CD4-positive, alpha-beta memory T cell (primary cell): ENCODE measurements around the gene METTL23. TPM values are rescaled to one million over a fixed set of nuclear protein-coding genes. Genes with fewer than 3 reads are reported as not detected.

ENCODE experiments used
- CTCF ChIA-PET: fragments of 350-600 bp; sonication (Branson Sonifier 250); formaldehyde crosslinking; loops from one replicate; lab custom pipeline; 2021; ENCODE audit warnings: inconsistent platforms; ENCODE audit not compliant: partially characterized antibody; lab: Charles Lee
- POLR2A ChIA-PET: fragments of 350-600 bp; sonication (Branson Sonifier 250); formaldehyde crosslinking; loops from one replicate; lab custom pipeline; 2021; ENCODE audit not compliant: partially characterized antibody; lab: Charles Lee
- DNase-seq, 5 donors: peaks; one replicate each; pipeline versions ENCODE4 v3.0.0 to v3.0.0-alpha.2; 2020 to 2022; ENCODE audit warnings: mixed read lengths in 1 of 5
- H3K27ac ChIP-seq: one replicate; pipeline ENCODE4 v1.7.0; 2013; ENCODE audit warnings: low read depth, low read length
- H3K27me3 ChIP-seq: 2 replicates; pipeline ENCODE4 v1.7.0; 2013; ENCODE audit warnings: mild to moderate bottlenecking, low read length, moderate library complexity; ENCODE audit not compliant: insufficient read depth
- H3K36me3 ChIP-seq: 2 replicates; pipeline ENCODE4 v1.7.0; 2013; ENCODE audit warnings: mild to moderate bottlenecking, low read length, moderate library complexity; ENCODE audit not compliant: insufficient read depth
- H3K4me1 ChIP-seq: 2 replicates; pipeline ENCODE4 v1.7.0; 2013; ENCODE audit warnings: mild to moderate bottlenecking, low read length, moderate library complexity; ENCODE audit not compliant: insufficient read depth
- H3K4me3 ChIP-seq, 2 donors: one replicate each; pipeline ENCODE4 v1.7.0; 2013; ENCODE audit warnings: low read length in 2 of 2, mild to moderate bottlenecking in 1 of 2
- H3K9me3 ChIP-seq, 2 donors: one replicate each; pipeline ENCODE4 v1.7.0; 2013; ENCODE audit warnings: low read length in 2 of 2, control low read depth in 1 of 2; ENCODE audit not compliant: control insufficient read depth in 1 of 2
- H3K27ac Mint-ChIP-seq, 7 donors: one replicate each; pipeline ENCODE4 v1.8.0; 2020 to 2021; ENCODE audit warnings: mixed read lengths in 7 of 7, mild to moderate bottlenecking in 6 of 7, inconsistent platforms in 3 of 7, moderate library complexity in 3 of 7
- H3K27me3 Mint-ChIP-seq, 2 donors: one replicate each; pipeline ENCODE4 v1.8.0; 2020 to 2021; ENCODE audit warnings: mixed read lengths in 2 of 2
- H3K36me3 Mint-ChIP-seq, 2 donors: one replicate each; pipeline ENCODE4 v1.8.0; 2020 to 2021; ENCODE audit warnings: mixed read lengths in 2 of 2, inconsistent platforms in 1 of 2, mild to moderate bottlenecking in 1 of 2
- H3K4me1 Mint-ChIP-seq, 4 donors: one replicate each; pipeline ENCODE4 v1.8.0; 2020 to 2021; ENCODE audit warnings: mixed read lengths in 4 of 4, mild to moderate bottlenecking in 1 of 4
- H3K4me3 Mint-ChIP-seq, 8 donors: one replicate each; pipeline ENCODE4 v1.8.0; 2020 to 2021; ENCODE audit warnings: mixed read lengths in 8 of 8, mild to moderate bottlenecking in 7 of 8, moderate library complexity in 6 of 8, inconsistent platforms in 3 of 8
- H3K9me3 Mint-ChIP-seq, 8 donors: one replicate each; pipeline ENCODE4 v1.8.0; 2020 to 2021; ENCODE audit warnings: mixed read lengths in 8 of 8, mild to moderate bottlenecking in 5 of 8, inconsistent platforms in 3 of 8, moderate library complexity in 1 of 8
- intact Hi-C: fragments of 100-400 bp; cut with micrococcal nuclease; formaldehyde crosslinking; loops from one replicate; pipeline ENCODE4 v1.15.1; 2023
- polyA plus RNA-seq, 2 donors: library from polyadenylated mRNA; unstranded; fragments of 300-500 nt; fragmentation: Illumina TruSeq; gene quantifications; one replicate each; pipeline ENCODE4 v1.2.3, GENCODE V29; 2021
- total RNA-seq, 2 experiments: library from RNA; stranded (reverse); gene quantifications; one replicate each; pipeline ENCODE4 v1.2.3, GENCODE V29; 2021

The METTL23 gene
- total and polyA plus RNA-seq, 4 experiments from 2014 or later, result 75.5 to 156 (median 108) TPM

DNA sequence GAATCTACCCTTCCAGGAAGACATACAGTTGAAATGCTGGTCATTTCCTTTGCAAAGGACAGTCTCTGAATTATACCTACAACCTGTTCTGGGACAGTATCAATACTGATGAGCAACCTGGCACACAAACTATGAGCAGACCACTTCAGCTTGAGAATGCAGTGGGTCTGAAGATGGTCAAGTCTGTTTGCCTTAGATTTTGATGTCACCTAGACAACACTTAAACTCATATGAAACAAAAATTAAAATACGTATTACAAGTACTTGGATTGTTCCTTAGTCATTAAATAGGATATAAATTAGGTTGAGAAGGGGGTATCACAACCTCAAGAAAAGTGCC lies 6.9 kb downstream of the METTL23 start:
- intact Hi-C loops, result no loop called here
- H3K4me1 ChIP-seq, result peaks cover 74% of the 10 kb centered on the region
- H3K9me3 Mint-ChIP-seq, result peaks cover 0 to 8% (median 0%) of the 10 kb centered on the region in 8 donors
- no peak overlapping the region for H3K4me3 ChIP-seq
- peak overlapping the region; percentile 95 for H3K27ac ChIP-seq
- H3K9me3 ChIP-seq, result no peaks in the 10 kb centered on the region
- H3K27me3 ChIP-seq, result no peaks in the 10 kb centered on the region
- peaks cover 56% of the 10 kb centered on the region for H3K36me3 ChIP-seq
- ChIA-PET CTCF (interaction anchor here (1.3 to 1.4 kb wide), 2 partner anchors 17 to 107 kb away, joined by 3 read pairs; no protein-coding TSS in a partner anchor), POLR2A (interaction anchor here (0.6 to 7.4 kb wide), 5 partner anchors 19 to 218 kb away, joined by 4 to 93 read pairs (median 5); no protein-coding TSS in a partner anchor)
- peak overlapping the region; percentile 92 to 98 (median 96) for H3K4me3 Mint-ChIP-seq
- no peak for DNase-seq
- H3K27ac Mint-ChIP-seq, result peak overlapping the region; percentile 60 to 99 (median 97)
- H3K27me3 Mint-ChIP-seq, result no peaks in the 10 kb centered on the region
- peaks cover 37 to 77% of the 10 kb centered on the region in 2 donors for H3K36me3 Mint-ChIP-seq
- peaks cover 38 to 74% (median 55%) of the 10 kb centered on the region in 4 donors for H3K4me1 Mint-ChIP-seq

DNA sequence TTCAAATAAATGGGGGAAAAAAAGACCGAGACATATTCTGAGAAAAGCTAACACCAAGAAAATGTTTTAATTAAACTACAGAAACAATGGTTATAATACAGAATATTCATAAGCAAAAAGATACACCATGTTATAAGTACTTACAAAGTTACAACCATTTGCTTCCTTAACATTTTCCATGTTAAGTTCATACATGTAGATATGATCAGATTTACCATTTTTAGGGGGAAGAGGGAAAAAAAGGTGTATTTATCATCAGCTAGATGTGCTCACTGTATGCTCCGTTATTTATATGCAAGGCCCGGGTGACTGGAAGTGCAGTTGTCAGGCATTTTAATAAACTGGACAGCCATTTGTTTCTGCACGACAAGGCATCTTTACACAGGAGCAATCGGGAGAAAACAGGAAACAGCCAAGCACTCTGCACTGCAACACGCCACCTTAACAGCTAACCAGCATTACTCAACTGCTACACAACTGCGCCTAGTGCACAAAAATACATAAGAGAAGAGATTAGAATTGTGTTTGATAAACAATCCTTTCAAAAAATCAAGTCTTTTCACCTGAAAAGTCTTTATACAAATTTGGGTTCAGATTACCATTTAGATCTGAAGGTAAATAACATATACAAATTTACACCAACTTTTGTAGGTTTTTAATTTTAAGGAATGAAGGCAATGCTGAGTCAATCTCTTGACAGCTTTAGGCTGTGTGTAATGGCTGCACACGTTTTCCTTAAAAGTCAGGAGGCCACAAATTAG lies 7.6 kb downstream of the METTL23 start:
- Mint-ChIP-seq H3K36me3 (peaks cover 37 to 77% of the 10 kb centered on the region in 2 donors), H3K4me1 (peaks cover 44 to 74% (median 59%) of the 10 kb centered on the region in 4 donors)

DNA sequence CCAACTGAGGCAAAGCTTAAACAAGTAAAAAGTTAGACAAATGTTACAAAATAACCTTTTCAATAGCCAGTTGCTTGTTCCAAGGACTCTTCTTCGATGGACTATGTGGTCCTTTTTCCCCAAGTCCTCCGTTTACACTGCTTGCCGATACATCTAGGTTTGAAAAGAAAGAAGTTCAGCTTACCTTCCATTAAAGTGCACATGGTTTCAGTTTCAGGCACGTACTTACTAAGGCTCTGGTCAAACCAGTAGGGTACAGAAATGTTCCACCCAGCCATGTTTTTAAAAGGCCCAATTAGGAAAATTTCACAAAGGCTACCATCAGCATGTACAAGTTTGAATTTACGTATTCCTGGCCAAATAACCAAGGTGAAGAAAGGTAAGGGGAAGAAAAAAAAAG lies 8.4 kb downstream of the METTL23 start:
- H3K4me1 ChIP-seq, result peaks cover 70% of the 10 kb centered on the region
- Mint-ChIP-seq H3K9me3 (peaks cover 0 to 8% (median 0%) of the 10 kb centered on the region in 8 donors), H3K36me3 (peaks cover 37 to 72% of the 10 kb centered on the region in 2 donors), H3K4me1 (peaks cover 42 to 69% (median 55%) of the 10 kb centered on the region in 4 donors), H3K4me3 (peak overlapping the region; percentile 92 to 98 (median 96)), H3K27me3 (no peaks in the 10 kb centered on the region), H3K27ac (peak overlapping the region; percentile 87 to 99 (median 97))
- peak overlapping the region; percentile 95 for H3K27ac ChIP-seq
- peaks cover 50% of the 10 kb centered on the region for H3K36me3 ChIP-seq
- H3K9me3 ChIP-seq, result no peaks in the 10 kb centered on the region
- ChIA-PET CTCF (interaction anchor here (0.6 to 1.4 kb wide), 3 partner anchors 9 to 105 kb away, joined by 3 read pairs; partner anchors contain the start of genes JMJD6 and METTL23), POLR2A (interaction anchor here (0.6 to 8.0 kb wide), 15 partner anchors 10 to 1395 kb away, joined by 3 to 283 read pairs (median 5); partner anchors contain the start of genes JMJD6, METTL23, SEC14L1 and UBE2O)
- H3K4me3 ChIP-seq, result peak overlapping the region; percentile 74 to 93
- no peaks in the 10 kb centered on the region for H3K27me3 ChIP-seq
- intact Hi-C loops, result loop anchor here (5.0 kb wide), 2 partner anchors 407 to 1222 kb away; partner anchors contain the start of genes SEC14L1 and TNRC6C
- peak in 1 of 5 donors; percentile 29 for DNase-seq

More for the DNA sequence above, 7.6 kb downstream of the METTL23 start:
- H3K27ac Mint-ChIP-seq, result peak overlapping the region; percentile 87 to 99 (median 97)
- H3K4me3 Mint-ChIP-seq, result peak overlapping the region; percentile 92 to 98 (median 96)
- intact Hi-C loops, result no loop called here
- ChIA-PET CTCF (interaction anchor here (1.2 to 1.4 kb wide), 3 partner anchors 8 to 106 kb away, joined by 3 read pairs; partner anchors contain the start of genes JMJD6 and METTL23), POLR2A (interaction anchor here (0.6 to 8.0 kb wide), 10 partner anchors 9 to 406 kb away, joined by 3 to 283 read pairs (median 7); partner anchors contain the start of genes JMJD6, METTL23 and SEC14L1)
- Histone ChIP-seq H3K9me3 (no peaks in the 10 kb centered on the region), H3K27ac (peak overlapping the region; percentile 95), H3K4me3 (peak overlapping the region; percentile 74 to 93), H3K36me3 (peaks cover 55% of the 10 kb centered on the region), H3K4me1 (peaks cover 74% of the 10 kb centered on the region), H3K27me3 (no peaks in the 10 kb centered on the region)
- no peak for DNase-seq
- H3K9me3 Mint-ChIP-seq, result peaks cover 0 to 8% (median 0%) of the 10 kb centered on the region in 8 donors
- H3K27me3 Mint-ChIP-seq, result no peaks in the 10 kb centered on the region

DNA sequence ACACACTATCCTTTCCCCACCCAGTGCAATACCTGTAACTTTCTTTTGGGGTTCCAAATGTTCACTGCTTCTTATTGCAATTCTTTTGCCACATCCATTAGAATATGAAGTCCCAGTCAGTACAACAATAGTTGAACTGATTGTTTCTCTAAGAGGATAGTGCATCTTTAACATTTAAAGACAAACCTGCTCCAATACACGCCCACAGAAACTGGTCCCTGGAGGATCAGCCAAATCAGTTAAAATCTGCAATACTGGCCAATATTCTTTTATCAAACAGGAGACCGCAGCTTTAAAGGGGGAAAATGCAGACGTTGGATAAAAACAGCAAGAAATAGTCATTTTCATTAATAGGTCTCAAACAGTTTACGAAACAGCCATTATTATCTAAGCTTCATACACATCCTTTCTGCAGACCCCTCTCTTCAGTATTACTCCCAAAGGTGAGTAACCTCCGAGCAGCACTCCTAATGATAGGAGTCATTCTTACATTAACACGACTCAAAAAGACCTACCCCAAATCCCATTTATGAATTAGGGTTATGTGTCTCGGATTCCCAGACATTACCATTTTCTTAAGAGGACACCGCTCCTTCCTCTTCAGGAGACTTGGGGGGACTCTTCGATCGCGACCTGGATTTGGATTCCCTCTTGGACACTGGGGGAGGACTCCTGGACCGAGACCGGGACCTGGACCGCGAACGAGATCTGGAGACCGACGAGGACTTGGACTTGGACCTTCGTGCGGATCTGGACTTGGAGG lies 9.1 kb downstream of the METTL23 start:
- peaks cover 0 to 8% (median 0%) of the 10 kb centered on the region in 8 donors for H3K9me3 Mint-ChIP-seq
- intact Hi-C loops, result loop anchor here (5.0 kb wide), 2 partner anchors 407 to 1222 kb away; partner anchors contain the start of genes SEC14L1 and TNRC6C
- Histone ChIP-seq H3K27ac (peak overlapping the region; percentile 95), H3K27me3 (no peaks in the 10 kb centered on the region), H3K36me3 (peaks cover 50% of the 10 kb centered on the region), H3K4me1 (peaks cover 70% of the 10 kb centered on the region), H3K9me3 (no peaks in the 10 kb centered on the region), H3K4me3 (peak overlapping the region; percentile 74 to 93)
- DNase-seq, result no peak
- peak overlapping the region; percentile 92 to 98 (median 96) for H3K4me3 Mint-ChIP-seq
- no peaks in the 10 kb centered on the region for H3K27me3 Mint-ChIP-seq
- H3K36me3 Mint-ChIP-seq, result peaks cover 38 to 67% of the 10 kb centered on the region in 2 donors
- peaks cover 42 to 75% (median 55%) of the 10 kb centered on the region in 4 donors for H3K4me1 Mint-ChIP-seq
- CTCF ChIA-PET, result interaction anchor here (0.6 to 1.2 kb wide), 2 partner anchors 9 to 75 kb away, joined by 3 read pairs; partner anchors contain the start of genes JMJD6 and METTL23
- POLR2A ChIA-PET, result interaction anchor here (0.6 to 8.0 kb wide), 23 partner anchors 10 to 1394 kb away, joined by 3 to 283 read pairs (median 6); partner anchors contain the start of genes JMJD6, METTL23, MXRA7 and SEC14L1
- peak overlapping the region; percentile 87 to 99 (median 97) for H3K27ac Mint-ChIP-seq

DNA sequence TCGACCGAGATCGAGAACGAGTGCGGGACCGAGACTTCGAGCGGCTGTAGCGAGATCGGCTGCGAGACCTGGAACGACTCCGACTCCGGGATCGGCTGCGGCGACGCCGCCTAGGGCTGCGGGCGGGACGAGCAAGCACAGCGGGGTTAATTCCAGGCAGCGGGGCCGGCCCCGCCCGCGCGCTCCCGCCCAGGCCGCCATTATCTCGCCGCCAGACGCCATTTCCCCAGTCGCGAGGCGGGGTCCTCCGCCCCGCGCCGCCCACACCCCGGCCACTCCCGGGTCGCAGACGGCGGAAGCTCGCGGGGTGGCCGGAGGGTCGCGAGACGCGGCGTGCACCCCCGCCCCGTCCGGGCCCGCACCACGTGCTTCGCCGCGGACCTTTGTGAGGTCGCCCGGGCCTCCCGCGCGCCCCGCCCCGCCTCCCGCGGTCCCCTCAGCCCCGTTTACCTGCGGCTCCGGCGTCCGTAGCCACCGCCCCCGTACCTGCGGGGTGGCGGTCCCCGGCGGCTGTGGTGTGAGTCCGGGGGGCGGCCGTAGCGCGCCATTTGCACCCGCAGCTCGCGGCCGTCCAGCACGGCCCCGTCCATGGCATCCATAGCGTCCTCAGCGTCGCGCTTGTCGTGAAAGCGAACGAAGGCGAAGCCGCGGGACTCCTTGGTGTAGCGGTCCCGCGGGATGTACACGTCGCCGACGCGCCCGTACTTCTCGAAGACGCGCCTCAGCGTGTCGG lies 9.9 kb downstream of the METTL23 start:
- ChIA-PET POLR2A (interaction anchor here (0.6 to 8.0 kb wide), 26 partner anchors 11 to 1394 kb away, joined by 3 to 283 read pairs (median 4); partner anchors contain the start of genes JMJD6, METTL23, MXRA7 and SEC14L1), CTCF (interaction anchor here (1.1 to 1.2 kb wide), 2 partner anchors 8 to 9 kb away, joined by 3 to 9 read pairs; partner anchors contain the start of genes JMJD6 and METTL23)
- H3K9me3 ChIP-seq, result no peaks in the 10 kb centered on the region
- Mint-ChIP-seq H3K9me3 (peaks cover 0 to 8% (median 0%) of the 10 kb centered on the region in 8 donors), H3K4me3 (peak overlapping the region; percentile 92 to 98 (median 96)), H3K27me3 (no peaks in the 10 kb centered on the region), H3K36me3 (peaks cover 42 to 63% of the 10 kb centered on the region in 2 donors), H3K4me1 (peaks cover 42 to 71% (median 53%) of the 10 kb centered on the region in 4 donors), H3K27ac (peak overlapping the region; percentile 98 to 100 (median 99))
- peaks cover 44% of the 10 kb centered on the region for H3K36me3 ChIP-seq
- intact Hi-C loops, result loop anchor here (1.0 to 5.0 kb wide), 5 partner anchors 10 to 1221 kb away; partner anchors contain the start of genes JMJD6, METTL23, SEC14L1 and TNRC6C
- no peaks in the 10 kb centered on the region for H3K27me3 ChIP-seq
- peak overlapping the region; percentile 74 to 93 for H3K4me3 ChIP-seq
- H3K27ac ChIP-seq, result peak overlapping the region; percentile 95
- peak; percentile 61 to 72 (median 68) for DNase-seq
- peaks cover 64% of the 10 kb centered on the region for H3K4me1 ChIP-seq
